Suprapubic skin (tissue), 4 donors: Measurements from ENCODE around the gene SATB1. TPM values are rescaled to one million over a fixed set of nuclear protein-coding genes. Genes with fewer than 3 reads are reported as not detected.
A peak's percentile ranks its signal among the peaks of the same experiment; 100 is the strongest.

ENCODE experiments used
- DNase-seq, 2 donors: peaks; one replicate each; pipeline ENCODE4 v3.0.0-alpha.2; 2019; ENCODE audit warnings: low spot score in 2 of 2
- H3K27ac ChIP-seq: fragments of 200-600 bp; sonication (generic); one replicate; pipeline ENCODE4 v1.5.1; 2019
- H3K27me3 ChIP-seq: fragments of 200-600 bp; sonication (generic); one replicate; pipeline ENCODE4 v1.5.1; 2019
- H3K36me3 ChIP-seq: fragments of 200-600 bp; sonication (generic); one replicate; pipeline ENCODE4 v1.5.1; 2019
- H3K4me1 ChIP-seq: fragments of 200-600 bp; sonication (generic); one replicate; pipeline ENCODE4 v1.5.1; 2019
- H3K4me3 ChIP-seq: fragments of 200-600 bp; sonication (generic); one replicate; pipeline ENCODE4 v1.5.1; 2019; ENCODE audit warnings: mild to moderate bottlenecking
- H3K9me3 ChIP-seq: fragments of 200-600 bp; sonication (generic); one replicate; pipeline ENCODE4 v1.5.1; 2019
- EP300 ChIP-seq: sonication (generic); formaldehyde crosslinking; IDR thresholded peaks from one replicate; pipeline ENCODE4 v1.6.1; 2017; ENCODE audit warnings: antibody characterized with exemption
- POLR2A ChIP-seq, 2 donors: fragments of 450-650 bp; IDR thresholded peaks; one replicate each; pipeline ENCODE4 v1.6.1; 2017; ENCODE audit warnings: antibody characterized with exemption in 2 of 2, mild to moderate bottlenecking in 2 of 2, moderate library complexity in 2 of 2
- POLR2AphosphoS5 ChIP-seq, 3 donors: sonication (generic); formaldehyde crosslinking; IDR thresholded peaks; one replicate each; pipeline ENCODE4 v1.6.1; 2017; ENCODE audit warnings: antibody characterized with exemption in 3 of 3
- WGBS: methylation state at CpG from one replicate; pipeline ENCODE4 v1.1.5; 2018; 5-methylcytosine and 5-hydroxymethylcytosine counted together
- total RNA-seq, 4 donors: library from RNA; depleted of rRNA; stranded (reverse); fragments of >200 nt; gene quantifications; one replicate each; pipeline ENCODE4 v1.1.0, GENCODE V29; 2016
- TF ChIP-seq, protein P1 (sequence below), 2 donors: fragments of 200-600 bp in 1 of 2; fragments of 450-650 bp in 1 of 2; sonication (generic) in 1 of 2; IDR thresholded peaks; one replicate each; pipeline ENCODE4 v1.5.1; 2016 to 2019; ENCODE audit warnings: antibody characterized with exemption in 2 of 2, mild to moderate bottlenecking in 1 of 2, moderate library complexity in 1 of 2

SATB1 gene
- total RNA-seq, 4 donors from 2014 or later, result 27.2 to 68.1 (median 34.6) TPM

DNA sequence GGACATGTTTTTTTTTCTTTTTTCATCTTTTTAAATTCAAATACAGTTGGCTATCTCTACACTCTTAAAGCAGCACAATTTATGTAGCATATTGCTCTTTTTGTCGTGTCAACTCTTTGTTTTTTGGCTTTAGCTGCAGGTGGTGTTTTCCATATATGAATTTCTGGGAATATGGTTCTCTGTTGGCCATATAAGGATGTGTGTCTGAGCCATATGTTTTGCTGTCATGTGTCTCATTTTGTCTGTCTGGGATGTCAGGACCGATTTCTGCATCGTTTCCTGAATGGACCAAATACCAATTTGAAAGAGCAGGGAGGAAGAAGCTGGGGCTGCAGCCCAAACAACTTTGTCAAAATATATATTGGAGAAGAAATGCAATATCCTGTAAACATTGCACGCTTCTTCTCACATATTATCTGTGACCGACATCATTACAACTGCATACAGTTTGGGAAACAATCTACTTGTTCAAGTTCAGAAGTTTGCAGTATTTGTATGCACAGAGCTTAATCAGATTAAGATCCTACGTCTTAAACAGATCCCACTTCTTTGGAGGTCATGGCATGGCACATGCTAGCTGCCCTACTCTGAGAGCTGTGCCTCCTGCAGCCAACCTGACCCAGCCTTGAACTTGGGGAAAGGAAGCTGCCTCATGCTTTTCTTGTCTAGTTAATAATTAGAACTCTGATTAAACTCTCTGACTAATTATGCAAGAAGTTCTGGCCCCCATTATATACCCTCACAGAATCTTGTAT is 4.0 kb upstream of the SATB1 start:
- Histone ChIP-seq H3K9me3 (no peaks in the 10 kb centered on the region), H3K4me3 (no peak overlapping the region), H3K27me3 (no peaks in the 10 kb centered on the region), H3K4me1 (peaks cover 10% of the 10 kb centered on the region), H3K36me3 (no peaks in the 10 kb centered on the region), H3K27ac (no peak overlapping the region)
- TF ChIP-seq POLR2A (IDR thresholded peaks at IDR 0.05), result no peak
- no peak for TF ChIP-seq POLR2AphosphoS5 (IDR thresholded peaks at IDR 0.05)
- no peak for TF ChIP-seq EP300
- TF ChIP-seq, protein P1, sequence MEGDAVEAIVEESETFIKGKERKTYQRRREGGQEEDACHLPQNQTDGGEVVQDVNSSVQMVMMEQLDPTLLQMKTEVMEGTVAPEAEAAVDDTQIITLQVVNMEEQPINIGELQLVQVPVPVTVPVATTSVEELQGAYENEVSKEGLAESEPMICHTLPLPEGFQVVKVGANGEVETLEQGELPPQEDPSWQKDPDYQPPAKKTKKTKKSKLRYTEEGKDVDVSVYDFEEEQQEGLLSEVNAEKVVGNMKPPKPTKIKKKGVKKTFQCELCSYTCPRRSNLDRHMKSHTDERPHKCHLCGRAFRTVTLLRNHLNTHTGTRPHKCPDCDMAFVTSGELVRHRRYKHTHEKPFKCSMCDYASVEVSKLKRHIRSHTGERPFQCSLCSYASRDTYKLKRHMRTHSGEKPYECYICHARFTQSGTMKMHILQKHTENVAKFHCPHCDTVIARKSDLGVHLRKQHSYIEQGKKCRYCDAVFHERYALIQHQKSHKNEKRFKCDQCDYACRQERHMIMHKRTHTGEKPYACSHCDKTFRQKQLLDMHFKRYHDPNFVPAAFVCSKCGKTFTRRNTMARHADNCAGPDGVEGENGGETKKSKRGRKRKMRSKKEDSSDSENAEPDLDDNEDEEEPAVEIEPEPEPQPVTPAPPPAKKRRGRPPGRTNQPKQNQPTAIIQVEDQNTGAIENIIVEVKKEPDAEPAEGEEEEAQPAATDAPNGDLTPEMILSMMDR (IDR thresholded peaks at IDR 0.05), result no peak
- DNase-seq, result no peak
- 78% methylated on average over 6 of the region's 6 CpGs for WGBS

DNA sequence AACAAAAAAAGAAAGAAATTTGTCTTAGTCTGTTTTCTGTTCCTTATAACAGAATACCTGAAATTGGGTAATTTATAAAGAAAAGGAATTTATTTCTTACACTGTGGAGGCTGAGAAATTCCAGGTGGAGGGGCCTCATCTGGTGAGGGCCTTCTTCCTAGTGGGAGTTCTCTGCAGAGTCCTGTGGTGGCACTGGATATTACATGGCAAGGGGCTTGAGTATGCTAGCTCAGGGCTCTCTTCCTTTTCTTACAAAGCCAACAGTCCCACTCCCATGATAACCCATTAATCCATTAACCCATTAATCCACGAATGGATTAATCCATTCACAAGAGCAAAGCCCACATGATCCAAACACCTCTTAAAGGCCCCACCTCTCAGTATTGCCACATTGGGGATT is 2.9 kb upstream of the SATB1 start:
- no peak overlapping the region for H3K4me3 ChIP-seq
- no peak for DNase-seq
- no peaks in the 10 kb centered on the region for H3K27me3 ChIP-seq
- H3K27ac ChIP-seq, result no peak overlapping the region
- H3K4me1 ChIP-seq, result peaks cover 15% of the 10 kb centered on the region
- no peaks in the 10 kb centered on the region for H3K9me3 ChIP-seq
- no peak for TF ChIP-seq EP300
- TF ChIP-seq, protein P1 (IDR thresholded peaks at IDR 0.05), result no peak
- TF ChIP-seq POLR2AphosphoS5 (IDR thresholded peaks at IDR 0.05), result no peak
- TF ChIP-seq POLR2A (IDR thresholded peaks at IDR 0.05), result no peak
- H3K36me3 ChIP-seq, result no peaks in the 10 kb centered on the region
- WGBS, result 75% methylated on average over 1 of the region's 1 CpG

GRCh38 chr3:18426597-18427193 is 1.6 kb upstream of the SATB1 start:
- no peak for TF ChIP-seq EP300
- TF ChIP-seq POLR2A (IDR thresholded peaks at IDR 0.05), result no peak
- TF ChIP-seq, protein P1 (IDR thresholded peaks at IDR 0.05), result no peak
- no peak for TF ChIP-seq POLR2AphosphoS5 (IDR thresholded peaks at IDR 0.05)
- Histone ChIP-seq H3K4me1 (peaks cover 27% of the 10 kb centered on the region), H3K36me3 (no peaks in the 10 kb centered on the region), H3K27ac (no peak overlapping the region), H3K27me3 (no peaks in the 10 kb centered on the region), H3K4me3 (no peak overlapping the region), H3K9me3 (no peaks in the 10 kb centered on the region)
- DNase-seq, result no peak
- WGBS, result 36% methylated on average over 3 of the region's 3 CpGs

- peak; percentile 68 to 75 for DNase-seq
- WGBS, result under 1% methylated on average over 45 of the region's 47 CpGs
- Histone ChIP-seq H3K27me3 (no peaks in the 10 kb centered on the region), H3K4me3 (peak overlapping the region; percentile 75), H3K27ac (peak overlapping the region; percentile 85), H3K36me3 (no peaks in the 10 kb centered on the region), H3K4me1 (peaks cover 27% of the 10 kb centered on the region), H3K9me3 (no peaks in the 10 kb centered on the region)
- TF ChIP-seq POLR2A (IDR thresholded peaks at IDR 0.05), result no peak
- TF ChIP-seq, protein P1 (IDR thresholded peaks at IDR 0.05), result no peak
- TF ChIP-seq POLR2AphosphoS5 (IDR thresholded peaks at IDR 0.05), result no peak
- no peak for TF ChIP-seq EP300
Measured at GRCh38 chr3:18425641-18426257, 610 bp upstream of the SATB1 start.

- Histone ChIP-seq H3K27ac (peak overlapping the region; percentile 85), H3K27me3 (no peaks in the 10 kb centered on the region), H3K36me3 (peaks cover 2% of the 10 kb centered on the region), H3K4me3 (peak overlapping the region; percentile 75), H3K4me1 (peaks cover 27% of the 10 kb centered on the region), H3K9me3 (no peaks in the 10 kb centered on the region)
- TF ChIP-seq EP300 (no peak), POLR2AphosphoS5 (IDR thresholded peaks at IDR 0.05) (no peak), POLR2A (IDR thresholded peaks at IDR 0.05) (no peak)
- TF ChIP-seq, protein P1 (IDR thresholded peaks at IDR 0.05), result no peak
- under 1% methylated on average over 27 of the region's 27 CpGs for WGBS
- peak in 1 of 2 donors; percentile 55 for DNase-seq
Measured at GRCh38 chr3:18424213-18424728, 868 bp downstream of the SATB1 start.
